Lower leg skin (tissue), 4 donors: ENCODE data around the gene MAGEA8. TPM values are rescaled to one million over a fixed set of nuclear protein-coding genes. Genes with fewer than 3 reads are reported as not detected.

Experiments
- DNase-seq, 2 donors: peaks; one replicate each; pipeline ENCODE4 v3.0.0-alpha.2; 2019; ENCODE audit warnings: low spot score in 2 of 2
- H3K4me3 ChIP-seq: fragments of 200-600 bp; sonication (generic); 2 replicates; pipeline ENCODE4 v1.5.1; 2017; ENCODE audit warnings: mild to moderate bottlenecking, low read depth; ENCODE audit not compliant: poor library complexity, severe bottlenecking
- CTCF ChIP-seq, 3 donors: fragments of 450-650 bp; IDR thresholded peaks; one replicate each; pipeline ENCODE4 v1.5.1; 2016; ENCODE audit warnings: antibody characterized with exemption in 3 of 3, mild to moderate bottlenecking in 3 of 3, moderate library complexity in 2 of 3
- POLR2A ChIP-seq, 2 donors: fragments of 450-650 bp; IDR thresholded peaks; one replicate each; pipeline ENCODE4 v1.6.1; 2016 to 2017; ENCODE audit warnings: antibody characterized with exemption in 2 of 2, mild to moderate bottlenecking in 1 of 2, moderate library complexity in 1 of 2
- WGBS, 2 donors: methylation state at CpG; one replicate each; pipeline ENCODE4 v1.1.5; 2018; 5-methylcytosine and 5-hydroxymethylcytosine counted together
- intact Hi-C: fragments of 100-400 bp; cut with DNase I; formaldehyde crosslinking; loops from one replicate; pipeline ENCODE4 v1.15.0; 2023; ENCODE audit warnings: low total_unique reads
- total RNA-seq, 4 donors: library from RNA; depleted of rRNA; stranded (reverse); fragments of >200 nt; gene quantifications; one replicate each; pipeline ENCODE4 v1.1.0, GENCODE V29; 2016

MAGEA8 gene
- total RNA-seq, 4 donors from 2014 or later, result not detected

GRCh38 chrX:149845385-149845784 is 35.6 kb upstream of the MAGEA8 start:
- TF ChIP-seq CTCF (IDR thresholded peaks at IDR 0.05), result no peak
- TF ChIP-seq POLR2A (IDR thresholded peaks at IDR 0.05), result no peak
- WGBS, 2 donors, result 82 to 86% methylated on average over 1 of the region's 1 CpG
- intact Hi-C loops, result no loop called here
- DNase-seq, result no peak
- no peak overlapping the region for H3K4me3 ChIP-seq

GRCh38 chrX:149846789-149847188 is 34.2 kb upstream of the MAGEA8 start:
- intact Hi-C loops, result no loop called here
- no peak overlapping the region for H3K4me3 ChIP-seq
- 81 to 93% methylated on average over 3 of the region's 3 CpGs for WGBS, 2 donors
- no peak for DNase-seq
- TF ChIP-seq POLR2A (IDR thresholded peaks at IDR 0.05), result no peak
- no peak for TF ChIP-seq CTCF (IDR thresholded peaks at IDR 0.05)

GRCh38 chrX:149848855-149849254 is 32.1 kb upstream of the MAGEA8 start:
- DNase-seq, result no peak
- intact Hi-C loops, result no loop called here
- TF ChIP-seq POLR2A (IDR thresholded peaks at IDR 0.05) (no peak), CTCF (IDR thresholded peaks at IDR 0.05) (no peak)
- 77 to 84% methylated on average over 3 of the region's 3 CpGs for WGBS, 2 donors
- no peak overlapping the region for H3K4me3 ChIP-seq

- TF ChIP-seq POLR2A (IDR thresholded peaks at IDR 0.05), result no peak
- no peak for TF ChIP-seq CTCF (IDR thresholded peaks at IDR 0.05)
- WGBS, 2 donors, result 69 to 93% methylated on average over 2 of the region's 2 CpGs
- no peak overlapping the region for H3K4me3 ChIP-seq
- intact Hi-C loops, result no loop called here
- no peak for DNase-seq
These were observed 31.2 kb upstream of the MAGEA8 start for GRCh38 chrX:149849787-149850186.

GRCh38 chrX:149851864-149852263 is 29.1 kb upstream of the MAGEA8 start:
- no peak for DNase-seq
- H3K4me3 ChIP-seq, result no peak overlapping the region
- TF ChIP-seq POLR2A (IDR thresholded peaks at IDR 0.05) (no peak), CTCF (IDR thresholded peaks at IDR 0.05) (no peak)
- intact Hi-C loops, result no loop called here

GRCh38 chrX:149853925-149854324 is 27.1 kb upstream of the MAGEA8 start:
- TF ChIP-seq CTCF (IDR thresholded peaks at IDR 0.05) (no peak), POLR2A (IDR thresholded peaks at IDR 0.05) (no peak)
- DNase-seq, result no peak
- 40 to 66% methylated on average over 2 of the region's 2 CpGs for WGBS, 2 donors
- intact Hi-C loops, result no loop called here
- no peak overlapping the region for H3K4me3 ChIP-seq
